Activated naive CD8-positive, alpha-beta T cell treated with anti-CD3 and anti-CD28 coated beads for 36 hours (primary cell): ENCODE data around the gene ZNF557. TPM values are rescaled to one million over a fixed set of nuclear protein-coding genes. Genes with fewer than 3 reads are reported as not detected.
A peak's percentile ranks its signal among the peaks of the same experiment; 100 is the strongest.
"Not testable (repeated sequence)": the region's sequence is repeated elsewhere in the genome, so short reads cannot be mapped to it uniquely, and the experiment has no call there.

Source experiments
- DNase-seq: peaks from one replicate; pipeline ENCODE4 v3.0.0; 2021
- H3K27ac Mint-ChIP-seq: one replicate; pipeline ENCODE4 v1.8.0; 2022; ENCODE audit warnings: mild to moderate bottlenecking, moderate library complexity, mixed read lengths
- H3K27me3 Mint-ChIP-seq: one replicate; pipeline ENCODE4 v1.8.0; 2022; ENCODE audit warnings: mild to moderate bottlenecking, mixed read lengths
- H3K36me3 Mint-ChIP-seq: one replicate; pipeline ENCODE4 v1.8.0; 2021; ENCODE audit warnings: mild to moderate bottlenecking, mixed read lengths
- H3K4me1 Mint-ChIP-seq: one replicate; pipeline ENCODE4 v1.8.0; 2021; ENCODE audit warnings: mixed read lengths
- H3K4me3 Mint-ChIP-seq: one replicate; pipeline ENCODE4 v1.8.0; 2022; ENCODE audit warnings: mild to moderate bottlenecking, moderate library complexity, mixed read lengths
- H3K9me3 Mint-ChIP-seq: one replicate; pipeline ENCODE4 v1.8.0; 2022; ENCODE audit warnings: mixed read lengths
- total RNA-seq, 2 experiments: library from RNA; stranded (reverse); gene quantifications; one replicate each; pipeline ENCODE4 v1.2.3, GENCODE V29; 2021

ZNF557 gene
- total RNA-seq = 10 to 100 TPM; 10.5 to 11.6 TPM

- Mint-ChIP-seq H3K36me3 (peaks cover 27% of the 10 kb centered on the region), H3K27me3 (no peaks in the 10 kb centered on the region), H3K27ac (peak within 1 kb of the TSS; percentile 91), H3K4me3 (peak within 1 kb of the TSS; percentile 94), H3K9me3 (no peaks in the 10 kb centered on the region), H3K4me1 (peaks cover 9% of the 10 kb centered on the region)
- peak; percentile 97 for DNase-seq
Observed at GRCh38 chr19:7069042-7069903, at the start of gene ZNF557. Gene ZNF557 (plus strand): TSS chr19:7069703. CDS start chr19:7075075, 5,372 bp downstream.

GRCh38 chr19:7021331-7021730 lies 48.2 kb upstream of the ZNF557 start, which contains the start of gene MBD3L2B:
Gene MBD3L2B (minus strand): TSS chr19:7021431. CDS start chr19:7021397, 34 bp downstream.
- not testable (repeated sequence) for H3K27me3 Mint-ChIP-seq, H3K9me3 Mint-ChIP-seq, H3K27ac Mint-ChIP-seq, H3K36me3 Mint-ChIP-seq, H3K4me1 Mint-ChIP-seq, DNase-seq, H3K4me3 Mint-ChIP-seq

- H3K27ac Mint-ChIP-seq, H3K36me3 Mint-ChIP-seq, H3K9me3 Mint-ChIP-seq, H3K4me3 Mint-ChIP-seq, H3K27me3 Mint-ChIP-seq, H3K4me1 Mint-ChIP-seq, DNase-seq: not testable (repeated sequence)
Observed at GRCh38 chr19:7028790-7029189, 40.7 kb upstream of the ZNF557 start.

- H3K27me3 Mint-ChIP-seq, DNase-seq, H3K36me3 Mint-ChIP-seq, H3K9me3 Mint-ChIP-seq, H3K4me3 Mint-ChIP-seq, H3K4me1 Mint-ChIP-seq, H3K27ac Mint-ChIP-seq: not testable (repeated sequence)
Observed at GRCh38 chr19:7030278-7030677, 39.2 kb upstream of the ZNF557 start, which contains the start of gene MBD3L5. Gene MBD3L5 (plus strand): TSS chr19:7030578. CDS start chr19:7030612, 34 bp downstream.

GRCh38 chr19:7040079-7040478 lies 29.4 kb upstream of the ZNF557 start, which contains the start of gene MBD3L4:
Gene MBD3L4 (minus strand): TSS chr19:7040179. CDS start chr19:7040144, 35 bp downstream.
- H3K9me3 Mint-ChIP-seq, DNase-seq, H3K4me1 Mint-ChIP-seq, H3K4me3 Mint-ChIP-seq, H3K36me3 Mint-ChIP-seq, H3K27me3 Mint-ChIP-seq, H3K27ac Mint-ChIP-seq: not testable (repeated sequence)

- not testable (repeated sequence) for H3K27ac Mint-ChIP-seq, H3K27me3 Mint-ChIP-seq, H3K4me3 Mint-ChIP-seq, H3K9me3 Mint-ChIP-seq, DNase-seq, H3K36me3 Mint-ChIP-seq, H3K4me1 Mint-ChIP-seq
Observed at GRCh38 chr19:7041563-7041962, 27.9 kb upstream of the ZNF557 start.

- H3K27ac Mint-ChIP-seq, H3K27me3 Mint-ChIP-seq, H3K36me3 Mint-ChIP-seq, H3K4me3 Mint-ChIP-seq, H3K4me1 Mint-ChIP-seq, H3K9me3 Mint-ChIP-seq, DNase-seq: not testable (repeated sequence)
Observed at GRCh38 chr19:7049021-7049420, 20.5 kb upstream of the ZNF557 start, which contains the start of gene MBD3L2. Gene MBD3L2 (plus strand): TSS chr19:7049321. CDS start chr19:7049374, 53 bp downstream.

GRCh38 chr19:7051421-7051820 lies 18.1 kb upstream of the ZNF557 start:
- not testable (repeated sequence) for H3K36me3 Mint-ChIP-seq, H3K4me1 Mint-ChIP-seq, H3K9me3 Mint-ChIP-seq, H3K4me3 Mint-ChIP-seq, DNase-seq, H3K27me3 Mint-ChIP-seq, H3K27ac Mint-ChIP-seq

- H3K27ac Mint-ChIP-seq, H3K9me3 Mint-ChIP-seq, H3K27me3 Mint-ChIP-seq, H3K36me3 Mint-ChIP-seq, DNase-seq, H3K4me1 Mint-ChIP-seq, H3K4me3 Mint-ChIP-seq: not testable (repeated sequence)
Observed at GRCh38 chr19:7052896-7053295, 16.6 kb upstream of the ZNF557 start.

- H3K9me3 Mint-ChIP-seq, H3K36me3 Mint-ChIP-seq, H3K27me3 Mint-ChIP-seq, H3K4me1 Mint-ChIP-seq, H3K27ac Mint-ChIP-seq, DNase-seq, H3K4me3 Mint-ChIP-seq: not testable (repeated sequence)
Observed at GRCh38 chr19:7054635-7055368, 14.7 kb upstream of the ZNF557 start.

GRCh38 chr19:7055679-7056078 lies 13.8 kb upstream of the ZNF557 start:
- DNase-seq, H3K27ac Mint-ChIP-seq, H3K4me3 Mint-ChIP-seq, H3K36me3 Mint-ChIP-seq, H3K9me3 Mint-ChIP-seq, H3K4me1 Mint-ChIP-seq, H3K27me3 Mint-ChIP-seq: not testable (repeated sequence)

GRCh38 chr19:7056371-7056770 lies 13.1 kb upstream of the ZNF557 start:
- not testable (repeated sequence) for H3K27ac Mint-ChIP-seq, H3K36me3 Mint-ChIP-seq, DNase-seq, H3K4me3 Mint-ChIP-seq, H3K9me3 Mint-ChIP-seq, H3K27me3 Mint-ChIP-seq, H3K4me1 Mint-ChIP-seq

- H3K9me3 Mint-ChIP-seq, H3K27me3 Mint-ChIP-seq, DNase-seq, H3K27ac Mint-ChIP-seq, H3K36me3 Mint-ChIP-seq, H3K4me3 Mint-ChIP-seq, H3K4me1 Mint-ChIP-seq: not testable (repeated sequence)
Observed at GRCh38 chr19:7058576-7058975, 10.9 kb upstream of the ZNF557 start, which contains the start of gene MBD3L3. Gene MBD3L3 (minus strand): TSS chr19:7058676. CDS start chr19:7058605, 71 bp downstream.

- not testable (repeated sequence) for DNase-seq, H3K4me1 Mint-ChIP-seq, H3K27ac Mint-ChIP-seq, H3K4me3 Mint-ChIP-seq, H3K36me3 Mint-ChIP-seq, H3K27me3 Mint-ChIP-seq, H3K9me3 Mint-ChIP-seq
Observed at GRCh38 chr19:7059977-7060376, 9.5 kb upstream of the ZNF557 start.

GRCh38 chr19:7063339-7063738 lies 6.2 kb upstream of the ZNF557 start:
- Mint-ChIP-seq H3K36me3 (no peaks in the 10 kb centered on the region), H3K4me1 (no peaks in the 10 kb centered on the region), H3K27me3 (no peaks in the 10 kb centered on the region), H3K27ac (no peak overlapping the region), H3K4me3 (no peak overlapping the region), H3K9me3 (no peaks in the 10 kb centered on the region)
- no peak for DNase-seq
